HG03469 (cell line): ENCODE measurements around the gene CAMK2N2.

Experiments used
- ATAC-seq: cut with Tn5 transposase; IDR thresholded peaks from one replicate; pipeline ENCODE4 v1.9.1; 2021; ENCODE audit warnings: mild to moderate bottlenecking, moderate library complexity, moderate number of reproducible peaks; ENCODE audit not compliant: unreplicated experiment

The CAMK2N2 gene

GRCh38 chr3:184241141-184241446 is 20.3 kb downstream of the CAMK2N2 start:
- no peak for ATAC-seq

- no peak for ATAC-seq
Measured at GRCh38 chr3:184240384-184241140, 20.8 kb downstream of the CAMK2N2 start.

- ATAC-seq, result no peak
Measured at GRCh38 chr3:184239708-184240107, 21.6 kb downstream of the CAMK2N2 start.

GRCh38 chr3:184239221-184239620 is 22.1 kb downstream of the CAMK2N2 start:
- ATAC-seq, result no peak

GRCh38 chr3:184238246-184238818 is 23.0 kb downstream of the CAMK2N2 start:
- no peak for ATAC-seq

GRCh38 chr3:184237807-184238206 is 23.5 kb downstream of the CAMK2N2 start:
- no peak for ATAC-seq

- ATAC-seq, result no peak
Measured at GRCh38 chr3:184237211-184237610, 24.1 kb downstream of the CAMK2N2 start.

GRCh38 chr3:184236636-184237035 is 24.7 kb downstream of the CAMK2N2 start:
- ATAC-seq, result no peak

GRCh38 chr3:184236033-184236410 is 25.3 kb downstream of the CAMK2N2 start:
- no peak for ATAC-seq

- ATAC-seq, result no peak
Measured at GRCh38 chr3:184235381-184236032, 25.8 kb downstream of the CAMK2N2 start.

GRCh38 chr3:184234671-184235380 is 26.5 kb downstream of the CAMK2N2 start:
- no peak for ATAC-seq

- no peak for ATAC-seq
Measured at GRCh38 chr3:184234224-184234623, 27.1 kb downstream of the CAMK2N2 start.

GRCh38 chr3:184233127-184233843 is 28.1 kb downstream of the CAMK2N2 start:
- ATAC-seq, result no peak

- no peak for ATAC-seq
Measured at GRCh38 chr3:184231671-184232070, 29.7 kb downstream of the CAMK2N2 start.

GRCh38 chr3:184230603-184231528 is 30.5 kb downstream of the CAMK2N2 start:
- no peak for ATAC-seq

GRCh38 chr3:184230081-184230602 is 31.2 kb downstream of the CAMK2N2 start:
- ATAC-seq, result no peak

GRCh38 chr3:184229394-184230080 is 31.8 kb downstream of the CAMK2N2 start, which contains the start of gene VWA5B2:
VWA5B2 (plus strand) TSS chr3:184229585; CDS start chr3:184230529, 944 bp downstream.
- peak; percentile 62 for ATAC-seq

- ATAC-seq, result no peak
Measured at GRCh38 chr3:184228376-184229137, 32.8 kb downstream of the CAMK2N2 start.
